Colonic mucosa (tissue), 4 donors: Measurements from ENCODE around the gene ZFP36. TPM values are rescaled to one million over a fixed set of nuclear protein-coding genes. Genes with fewer than 3 reads are reported as not detected.
A peak's percentile ranks its signal among the peaks of the same experiment; 100 is the strongest.

Experiments used
- DNase-seq: peaks from one replicate; pipeline ENCODE4 v3.0.0-alpha.2; 2020
- H3K27ac ChIP-seq: fragments of 200-600 bp; one replicate; pipeline ENCODE4 v1.8.0; 2021
- H3K27me3 ChIP-seq: fragments of 200-600 bp; one replicate; pipeline ENCODE4 v1.8.0; 2021
- H3K36me3 ChIP-seq: fragments of 200-600 bp; one replicate; pipeline ENCODE4 v1.8.0; 2021
- H3K4me1 ChIP-seq: fragments of 200-600 bp; one replicate; pipeline ENCODE4 v1.8.0; 2021; ENCODE audit warnings: mild to moderate bottlenecking
- H3K4me3 ChIP-seq: fragments of 200-600 bp; one replicate; pipeline ENCODE4 v1.8.0; 2021
- H3K9ac ChIP-seq, 2 donors: one replicate each; pipeline ENCODE4 v1.7.0; 2013; ENCODE audit warnings: control low read depth in 2 of 2, low read depth in 2 of 2, low read length in 2 of 2
- H3K9me3 ChIP-seq: fragments of 200-600 bp; one replicate; pipeline ENCODE4 v1.8.0; 2021
- intact Hi-C: fragments of 100-400 bp; cut with DNase I; formaldehyde crosslinking; loops from one replicate; pipeline ENCODE4 v1.14.1; 2022
- total RNA-seq, 2 donors: library from RNA; stranded (reverse); fragmentation: NEBNext Ultra II Directional in 1 of 2; extraction: Animal tissue kit (Norgen Biotek cat#: 25700) in 1 of 2; gene quantifications; one replicate each; pipeline ENCODE4 v1.2.1, GENCODE V29; 2021
- TF ChIP-seq, protein P1 (sequence below): fragments of 200-600 bp; IDR thresholded peaks from one replicate; pipeline ENCODE4 v1.8.0; 2022; ENCODE audit warnings: antibody characterized with exemption, mild to moderate bottlenecking
- donor health status: healthy.
- donor health status: DM: no; HTN: no; CAD: no.
- donor health status: DM: no; HTN: no; CAD: no.

Gene ZFP36
- total RNA-seq, 2 donors from 2014 or later = 120 to 121 TPM

DNA sequence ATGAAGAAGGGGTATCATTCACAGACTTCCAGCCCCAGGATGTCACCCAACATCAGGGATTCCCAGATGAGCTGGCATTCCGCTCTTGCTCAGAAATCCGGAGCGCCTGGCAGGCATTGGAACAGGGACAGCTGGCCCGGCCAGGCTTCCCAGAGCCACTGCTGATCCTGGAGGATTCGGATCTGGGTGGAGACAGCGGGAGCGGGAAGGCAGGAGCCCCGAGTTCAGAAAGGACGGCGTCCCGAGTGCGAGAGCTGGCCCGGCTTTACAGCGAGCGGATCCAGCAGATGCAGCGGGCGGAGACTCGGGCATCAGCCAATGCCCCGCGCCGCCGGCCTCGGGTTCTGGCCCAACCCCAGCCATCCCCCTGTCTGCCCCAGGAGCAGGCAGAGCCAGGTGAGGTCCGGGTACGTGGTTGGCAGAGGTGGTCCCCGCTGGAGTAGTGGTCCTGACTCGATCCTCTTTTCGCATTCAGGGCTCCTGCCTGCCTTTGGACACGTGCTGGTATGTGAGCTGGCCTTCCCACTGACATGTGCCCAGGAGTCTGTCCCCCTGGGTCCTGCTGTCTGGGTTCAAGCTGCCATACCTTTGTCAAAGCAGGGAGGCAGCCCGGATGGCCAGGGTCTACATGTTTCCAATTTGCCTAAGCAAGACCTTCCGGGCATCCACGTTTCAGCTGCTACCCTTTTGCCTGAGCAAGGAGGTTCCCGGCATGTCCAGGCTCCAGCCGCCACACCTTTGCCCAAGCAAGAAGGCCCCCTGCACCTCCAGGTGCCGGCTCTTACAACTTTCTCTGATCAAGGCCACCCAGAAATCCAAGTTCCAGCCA, 16.8 kb downstream of the ZFP36 start:
- Histone ChIP-seq H3K36me3 (no peaks in the 10 kb centered on the region), H3K4me3 (no peak overlapping the region), H3K27me3 (no peaks in the 10 kb centered on the region), H3K9me3 (no peaks in the 10 kb centered on the region), H3K9ac (no peak overlapping the region), H3K27ac (no peak overlapping the region), H3K4me1 (no peaks in the 10 kb centered on the region)
- intact Hi-C loops = no loop called here
- DNase-seq = no peak
- TF ChIP-seq, protein P1, sequence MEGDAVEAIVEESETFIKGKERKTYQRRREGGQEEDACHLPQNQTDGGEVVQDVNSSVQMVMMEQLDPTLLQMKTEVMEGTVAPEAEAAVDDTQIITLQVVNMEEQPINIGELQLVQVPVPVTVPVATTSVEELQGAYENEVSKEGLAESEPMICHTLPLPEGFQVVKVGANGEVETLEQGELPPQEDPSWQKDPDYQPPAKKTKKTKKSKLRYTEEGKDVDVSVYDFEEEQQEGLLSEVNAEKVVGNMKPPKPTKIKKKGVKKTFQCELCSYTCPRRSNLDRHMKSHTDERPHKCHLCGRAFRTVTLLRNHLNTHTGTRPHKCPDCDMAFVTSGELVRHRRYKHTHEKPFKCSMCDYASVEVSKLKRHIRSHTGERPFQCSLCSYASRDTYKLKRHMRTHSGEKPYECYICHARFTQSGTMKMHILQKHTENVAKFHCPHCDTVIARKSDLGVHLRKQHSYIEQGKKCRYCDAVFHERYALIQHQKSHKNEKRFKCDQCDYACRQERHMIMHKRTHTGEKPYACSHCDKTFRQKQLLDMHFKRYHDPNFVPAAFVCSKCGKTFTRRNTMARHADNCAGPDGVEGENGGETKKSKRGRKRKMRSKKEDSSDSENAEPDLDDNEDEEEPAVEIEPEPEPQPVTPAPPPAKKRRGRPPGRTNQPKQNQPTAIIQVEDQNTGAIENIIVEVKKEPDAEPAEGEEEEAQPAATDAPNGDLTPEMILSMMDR = no peak

DNA sequence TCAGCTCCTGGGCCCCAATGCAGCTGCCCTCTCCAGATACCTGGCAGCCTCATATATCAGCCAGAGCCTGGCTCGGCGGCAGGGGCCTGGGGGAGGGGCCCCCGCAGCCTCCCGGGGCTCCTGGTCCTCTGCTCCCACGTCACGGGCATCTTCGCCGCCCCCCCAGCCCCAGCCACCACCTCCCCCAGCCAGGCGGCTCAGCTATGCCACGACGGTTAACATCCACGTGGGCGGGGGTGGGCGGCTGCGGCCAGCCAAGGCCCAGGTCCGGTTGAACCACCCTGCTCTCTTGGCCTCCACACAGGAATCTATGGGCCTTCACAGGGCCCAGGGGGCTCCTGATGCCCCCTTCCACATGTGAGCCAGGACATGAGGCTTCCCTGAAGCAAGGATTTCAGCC, 18.3 kb downstream of the ZFP36 start:
- Histone ChIP-seq H3K27ac (no peak overlapping the region), H3K4me1 (no peaks in the 10 kb centered on the region), H3K36me3 (no peaks in the 10 kb centered on the region), H3K9ac (no peak overlapping the region), H3K27me3 (no peaks in the 10 kb centered on the region), H3K9me3 (no peaks in the 10 kb centered on the region), H3K4me3 (no peak overlapping the region)
- DNase-seq = no peak
- TF ChIP-seq, protein P1 = no peak
- intact Hi-C loops = no loop called here

DNA sequence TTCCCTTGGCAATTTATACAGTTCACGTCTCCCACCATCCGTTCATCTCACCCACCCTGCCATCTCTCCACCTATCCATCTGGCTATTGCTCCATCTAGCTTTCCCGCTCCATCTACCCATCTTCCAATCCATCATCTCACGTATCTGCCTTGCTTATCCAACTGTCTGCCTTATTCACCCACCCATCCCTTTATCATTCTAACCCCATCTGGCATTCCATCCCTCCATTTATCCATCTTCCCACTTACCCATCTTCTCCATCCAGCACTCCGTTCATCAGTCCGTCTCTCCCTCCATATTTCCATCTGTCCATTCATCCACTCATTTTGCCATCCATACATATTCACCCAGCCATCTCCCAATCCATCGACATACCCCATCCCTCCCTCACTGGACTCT, 19.1 kb downstream of the ZFP36 start:
- Histone ChIP-seq H3K27me3 (no peaks in the 10 kb centered on the region), H3K9ac (no peak overlapping the region), H3K4me1 (no peaks in the 10 kb centered on the region), H3K4me3 (no peak overlapping the region), H3K27ac (no peak overlapping the region), H3K9me3 (no peaks in the 10 kb centered on the region), H3K36me3 (no peaks in the 10 kb centered on the region)
- DNase-seq = no peak
- intact Hi-C loops = no loop called here
- TF ChIP-seq, protein P1 = no peak

DNA sequence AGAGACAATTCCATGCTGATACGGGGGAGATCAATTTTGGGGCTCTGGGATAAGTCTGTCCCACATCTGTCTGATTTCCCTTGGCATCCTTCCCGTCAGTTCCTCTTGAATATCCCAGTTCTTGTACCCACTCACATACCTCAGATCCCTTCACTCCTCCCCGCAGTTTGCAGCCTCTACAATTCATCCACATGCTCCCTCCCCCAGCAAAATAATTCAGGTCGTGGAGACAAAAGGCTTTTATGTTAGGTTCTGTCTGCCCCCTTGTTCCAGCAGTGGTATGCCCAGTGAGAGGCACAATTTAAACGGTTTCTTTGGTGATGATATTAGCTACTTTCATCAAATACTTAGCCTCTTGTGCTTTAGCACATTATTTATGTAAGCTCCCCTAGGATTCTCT, 19.5 kb downstream of the ZFP36 start:
- TF ChIP-seq, protein P1 = no peak
- intact Hi-C loops = no loop called here
- no peak overlapping the region for H3K4me3 ChIP-seq
- no peaks in the 10 kb centered on the region for H3K4me1 ChIP-seq
- no peaks in the 10 kb centered on the region for H3K27me3 ChIP-seq
- no peak for DNase-seq
- H3K36me3 ChIP-seq = no peaks in the 10 kb centered on the region
- H3K9me3 ChIP-seq = no peaks in the 10 kb centered on the region
- H3K9ac ChIP-seq = no peak overlapping the region
- H3K27ac ChIP-seq = no peak overlapping the region

DNA sequence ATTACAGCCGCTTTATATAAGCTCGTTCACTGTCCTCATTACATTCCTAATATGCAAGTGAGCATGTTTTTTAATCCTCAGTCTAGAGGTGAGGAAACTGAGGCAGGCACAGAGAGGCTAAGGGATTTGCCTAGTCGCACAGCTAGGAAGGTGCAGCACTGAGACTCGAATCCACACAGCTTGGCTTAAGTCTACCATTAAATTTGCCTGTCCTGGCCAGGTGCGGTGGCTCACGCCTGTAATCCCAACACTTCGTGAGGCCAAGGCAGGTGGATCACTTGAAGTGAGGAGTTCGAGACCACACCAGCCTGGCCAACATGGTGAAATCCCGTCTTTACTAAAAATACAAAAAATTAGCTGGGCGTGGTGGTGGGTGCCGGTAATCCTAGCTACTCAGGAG, 21.1 kb downstream of the ZFP36 start:
- H3K4me1 ChIP-seq = no peaks in the 10 kb centered on the region
- no peak for DNase-seq
- peaks cover 9% of the 10 kb centered on the region for H3K36me3 ChIP-seq
- TF ChIP-seq, protein P1 = no peak
- H3K27ac ChIP-seq = peak overlapping the region; percentile 67
- intact Hi-C loops = no loop called here
- H3K27me3 ChIP-seq = no peaks in the 10 kb centered on the region
- no peak overlapping the region for H3K4me3 ChIP-seq
- H3K9me3 ChIP-seq = no peaks in the 10 kb centered on the region
- no peak overlapping the region for H3K9ac ChIP-seq
